DOHH2 (cell line): Measurements from ENCODE around the gene EPHA4.

Experiments
- H3F3A ChIP-seq: fragments of 200-600 bp; sonication (generic), shearing (Covaris generic); 2 replicates; pipeline ENCODE4 v1.6.0; 2016; ENCODE audit warnings: antibody characterized with exemption, mild to moderate bottlenecking; ENCODE audit not compliant: control insufficient read depth, insufficient read depth
- H3K27ac ChIP-seq: fragments of 200-600 bp; sonication (generic); 2 replicates; pipeline ENCODE4 v1.5.1; 2014; ENCODE audit warnings: low read depth, mild to moderate bottlenecking, low read length, moderate library complexity
- H3K27me3 ChIP-seq: fragments of 200-600 bp; sonication (generic); 2 replicates; pipeline ENCODE4 v1.6.1; 2014; ENCODE audit warnings: mild to moderate bottlenecking, low read length, mixed read lengths; ENCODE audit not compliant: control insufficient read depth
- H3K36me3 ChIP-seq: fragments of 200-600 bp; sonication (generic); 2 replicates; pipeline ENCODE4 v1.6.1; 2014; ENCODE audit warnings: mild to moderate bottlenecking, low read length, moderate library complexity, mixed read lengths; ENCODE audit not compliant: control insufficient read depth
- H3K4me1 ChIP-seq: fragments of 200-600 bp; sonication (generic); 2 replicates; pipeline ENCODE4 v1.6.1; 2014; ENCODE audit warnings: mild to moderate bottlenecking, low read length, mixed read lengths; ENCODE audit not compliant: control insufficient read depth
- H3K4me2 ChIP-seq: fragments of 200-600 bp; sonication (generic); 2 replicates; pipeline ENCODE4 v1.6.0; 2014; ENCODE audit warnings: mild to moderate bottlenecking, low read length, moderate library complexity
- H3K4me3 ChIP-seq: fragments of 200-600 bp; sonication (generic); 2 replicates; pipeline ENCODE4 v1.5.1; 2014; ENCODE audit warnings: mild to moderate bottlenecking, low read length, mixed read lengths
- H3K79me2 ChIP-seq: fragments of 200-600 bp; sonication (generic); 2 replicates; pipeline ENCODE4 v1.6.1; 2014; ENCODE audit warnings: mild to moderate bottlenecking, low read length, mixed read lengths; ENCODE audit not compliant: control insufficient read depth
- H3K9me2 ChIP-seq: fragments of 200-600 bp; sonication (generic); replicated peaks from 2 replicates; pipeline ENCODE4 v1.6.1; 2014; ENCODE audit warnings: mild to moderate bottlenecking, low read length, mixed read lengths; ENCODE audit not compliant: control insufficient read depth
- H3K9me3 ChIP-seq: fragments of 200-600 bp; sonication (generic); 2 replicates; pipeline ENCODE4 v1.6.1; 2014; ENCODE audit warnings: antibody characterized with exemption, low read length, mixed read lengths; ENCODE audit not compliant: control insufficient read depth, insufficient read depth
- H4K20me1 ChIP-seq: fragments of 200-600 bp; sonication (generic); 2 replicates; pipeline ENCODE4 v1.6.0; 2014; ENCODE audit warnings: low read depth, mild to moderate bottlenecking, antibody characterized with exemption, low read length, moderate library complexity; ENCODE audit not compliant: control insufficient read depth, insufficient read depth
- CTCF ChIP-seq: fragments of 200-600 bp; sonication (generic); IDR thresholded peaks from one replicate; pipeline ENCODE4 v1.5.1; 2014; ENCODE audit warnings: antibody characterized with exemption, mild to moderate bottlenecking, low read depth, low read length; ENCODE audit not compliant: poor library complexity, severe bottlenecking
- EZH2phosphoT487 ChIP-seq: fragments of 200-600 bp; sonication (generic); IDR thresholded peaks from 2 replicates; pipeline ENCODE4 v1.6.1; 2017; ENCODE audit warnings: borderline replicate concordance, mild to moderate bottlenecking, antibody characterized with exemption, low read length, moderate library complexity, mixed read lengths

EPHA4 gene

DNA sequence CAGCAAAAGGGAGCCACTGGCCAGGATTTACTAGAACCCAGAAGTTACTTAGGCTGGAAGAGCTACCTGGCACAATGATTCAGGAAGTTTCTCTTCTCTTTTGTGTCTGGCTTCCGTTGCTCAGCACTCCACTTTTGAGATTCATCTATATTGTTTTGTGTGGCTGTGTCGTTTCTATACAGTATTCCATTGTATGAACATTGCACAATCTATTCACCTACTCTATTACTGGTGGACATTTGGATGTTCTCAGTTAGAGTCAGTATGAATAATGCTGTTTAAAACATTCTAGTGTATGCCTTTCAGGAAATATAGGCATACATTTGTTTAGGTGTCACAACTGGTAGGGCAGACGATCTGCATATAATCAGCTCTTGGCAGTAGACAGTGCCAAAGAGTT lies 36.3 kb upstream of the EPHA4 start:
- H3K9me2 ChIP-seq: no peaks in the 10 kb centered on the region
- H3K27ac ChIP-seq: no peak overlapping the region
- H3K4me3 ChIP-seq: no peak overlapping the region
- no peaks in the 10 kb centered on the region for H3F3A ChIP-seq
- H3K9me3 ChIP-seq: no peaks in the 10 kb centered on the region
- H3K4me1 ChIP-seq: 0 out of 2 replicates have a peak, but pooled peaks cover 3% of the 10 kb centered on the region
- no peaks in the 10 kb centered on the region for H3K79me2 ChIP-seq
- H4K20me1 ChIP-seq: no peaks in the 10 kb centered on the region
- H3K27me3 ChIP-seq: no peaks in the 10 kb centered on the region
- H3K36me3 ChIP-seq: no peaks in the 10 kb centered on the region
- no peak for TF ChIP-seq EZH2phosphoT487
- no peak for TF ChIP-seq CTCF
- no peak overlapping the region for H3K4me2 ChIP-seq

GRCh38 chr2:221606424-221606823 lies 34.3 kb upstream of the EPHA4 start:
- TF ChIP-seq CTCF (no peak), EZH2phosphoT487 (no peak)
- H3K4me1 ChIP-seq: 0 out of 2 replicates have a peak, but pooled peaks cover 3% of the 10 kb centered on the region
- H3K27ac ChIP-seq: no peak overlapping the region
- no peaks in the 10 kb centered on the region for H3K9me3 ChIP-seq
- H3K9me2 ChIP-seq: no peaks in the 10 kb centered on the region
- H3K36me3 ChIP-seq: no peaks in the 10 kb centered on the region
- H4K20me1 ChIP-seq: no peaks in the 10 kb centered on the region
- H3K27me3 ChIP-seq: no peaks in the 10 kb centered on the region
- H3K79me2 ChIP-seq: no peaks in the 10 kb centered on the region
- H3F3A ChIP-seq: no peaks in the 10 kb centered on the region
- H3K4me3 ChIP-seq: no peak overlapping the region
- no peak overlapping the region for H3K4me2 ChIP-seq

- Histone ChIP-seq H3K4me2 (no peak overlapping the region), H3K27me3 (no peaks in the 10 kb centered on the region), H3K4me1 (0 out of 2 replicates have a peak, but pooled peaks cover 3% of the 10 kb centered on the region), H4K20me1 (no peaks in the 10 kb centered on the region), H3K27ac (no peak overlapping the region), H3K36me3 (no peaks in the 10 kb centered on the region), H3K79me2 (no peaks in the 10 kb centered on the region), H3K4me3 (no peak overlapping the region), H3F3A (no peaks in the 10 kb centered on the region), H3K9me3 (no peaks in the 10 kb centered on the region), H3K9me2 (no peaks in the 10 kb centered on the region)
- no peak for TF ChIP-seq EZH2phosphoT487
- TF ChIP-seq CTCF: no peak
Observed at GRCh38 chr2:221605751-221606240, 33.7 kb upstream of the EPHA4 start.

GRCh38 chr2:221602938-221603337 lies 30.8 kb upstream of the EPHA4 start:
- H3K36me3 ChIP-seq: no peaks in the 10 kb centered on the region
- TF ChIP-seq CTCF (no peak), EZH2phosphoT487 (no peak)
- H3F3A ChIP-seq: no peaks in the 10 kb centered on the region
- H3K79me2 ChIP-seq: no peaks in the 10 kb centered on the region
- H3K27me3 ChIP-seq: no peaks in the 10 kb centered on the region
- H4K20me1 ChIP-seq: no peaks in the 10 kb centered on the region
- H3K4me3 ChIP-seq: no peak overlapping the region
- H3K9me2 ChIP-seq: no peaks in the 10 kb centered on the region
- no peaks in the 10 kb centered on the region for H3K9me3 ChIP-seq
- H3K27ac ChIP-seq: no peak overlapping the region
- H3K4me1 ChIP-seq: 0 out of 2 replicates have a peak, but pooled peaks cover 3% of the 10 kb centered on the region
- no peak overlapping the region for H3K4me2 ChIP-seq
